HepG2 (cell line): ENCODE data around the gene CHD9. TPM values are rescaled to one million over a fixed set of nuclear protein-coding genes. Genes with fewer than 3 reads are reported as not detected.
A peak's percentile ranks its signal among the peaks of the same experiment; 100 is the strongest.

ENCODE experiments used
- ATAC-seq: fragments of 200-7000 bp; cut with Tn5 transposase; 3 replicates; pipeline ENCODE4 v1.9.1; 2020; ENCODE audit warnings: mild to moderate bottlenecking, moderate library complexity
- BruUV-seq: library from RNA; stranded (reverse); fragments of 400-500 nt; replicated peaks from 2 replicates; lab custom pipeline; 2021; lab: Mats Ljungman, UMichigan
- CTCF ChIA-PET: fragments of 300-600 bp; formaldehyde crosslinking; extraction: SDS; loops from one replicate; lab custom pipeline; 2021; ENCODE audit warnings: low total read pairs, inconsistent platforms, low intra/inter-chr PET ratio; lab: Yijun Ruan, JAX
- POLR2A ChIA-PET: fragments of 350-600 bp; sonication (Branson Sonifier 250); formaldehyde crosslinking; loops from one replicate; lab custom pipeline; 2020; ENCODE audit warnings: antibody characterized with exemption, inconsistent platforms; lab: Yijun Ruan, JAX
- DNase-seq: peaks from one replicate; pipeline ENCODE4 v3.0.0-alpha.2; 2015; ENCODE audit warnings: low spot score
- FAIRE-seq: peaks from 3 replicates; lab custom pipeline; 2011; peaks lifted over from hg19 to GRCh38; lab: Jason Lieb, UNC
- H2AFZ ChIP-seq: one replicate; pipeline ENCODE4 v1.6.1; 2011; ENCODE audit warnings: low read length, inconsistent platforms
- H3K27ac ChIP-seq: fragments of 300-600 bp; 3 replicates; pipeline ENCODE4 v1.8.0; 2011; ENCODE audit warnings: mixed run types, mild to moderate bottlenecking, mixed read lengths, low read length, inconsistent platforms; ENCODE audit not compliant: insufficient read depth; ENCODE audit errors: extremely low read length
- H3K27me3 ChIP-seq, 2 experiments: fragments of 200-600 bp in 1 of 2; 2 replicates in 1 of 2; 3 replicates in 1 of 2; pipeline versions ENCODE4 v1.6.0 to v1.8.0; 2011; ENCODE audit warnings: low read length in 2 of 2, mild to moderate bottlenecking in 2 of 2, moderate library complexity in 2 of 2, inconsistent platforms in 1 of 2; ENCODE audit not compliant: insufficient read depth in 2 of 2, control insufficient read depth in 1 of 2
- H3K36me3 ChIP-seq, 2 experiments: fragments of 200-600 bp in 1 of 2; replicated peaks in 1 of 2; 2 replicates in 1 of 2; 3 replicates in 1 of 2; pipeline versions ENCODE4 v1.5.1 to v1.8.0; 2011; ENCODE audit warnings: low read length in 2 of 2, inconsistent platforms in 1 of 2; ENCODE audit not compliant: insufficient read depth in 2 of 2, control insufficient read depth in 1 of 2
- H3K4me1 ChIP-seq: 2 replicates; pipeline ENCODE4 v1.5.1; 2012; ENCODE audit warnings: low read length, inconsistent platforms; ENCODE audit not compliant: insufficient read depth
- H3K4me2 ChIP-seq: 2 replicates; pipeline ENCODE4 v1.6.0; 2011; ENCODE audit warnings: low read depth, low read length, inconsistent platforms
- H3K4me3 ChIP-seq, 3 experiments: fragments of 200-600 bp in 1 of 3; sonication (generic), shearing (Covaris generic) in 1 of 3; replicated peaks in 1 of 3; 2 replicates each; pipeline ENCODE4 v1.5.1; 2011 to 2016; ENCODE audit warnings: low read length in 3 of 3, inconsistent platforms in 2 of 3, low read depth in 2 of 3, mild to moderate bottlenecking in 2 of 3, control low read depth in 1 of 3, mixed read lengths in 1 of 3; ENCODE audit not compliant: insufficient read depth in 1 of 3
- H3K79me2 ChIP-seq: one replicate; pipeline ENCODE4 v1.6.1; 2011; ENCODE audit warnings: low read length, inconsistent platforms; ENCODE audit not compliant: insufficient read depth
- H3K9ac ChIP-seq: 2 replicates; pipeline ENCODE4 v1.6.0; 2011; ENCODE audit warnings: mild to moderate bottlenecking, low read depth, low read length, inconsistent platforms; ENCODE audit not compliant: insufficient read depth
- H3K9me3 ChIP-seq: 2 replicates; pipeline ENCODE4 v1.5.1; 2012; ENCODE audit warnings: mild to moderate bottlenecking, low read length
- H4K20me1 ChIP-seq: 2 replicates; pipeline ENCODE4 v1.6.0; 2011; ENCODE audit warnings: inconsistent platforms, mild to moderate bottlenecking, low read length, moderate library complexity; ENCODE audit not compliant: insufficient read depth
- ATF3 ChIP-seq: sonication (generic); formaldehyde crosslinking; IDR thresholded peaks from 2 replicates; pipeline ENCODE4 v1.4.0; 2020; ENCODE audit warnings: missing genetic modification reagents
- ESRRA ChIP-seq: sonication (generic); formaldehyde crosslinking; IDR thresholded peaks from 2 replicates; pipeline ENCODE4 v1.5.1; 2020; ENCODE audit warnings: mild to moderate bottlenecking, low read depth, missing genetic modification reagents
- GABPB1 ChIP-seq: IDR thresholded peaks from 2 replicates; pipeline ENCODE4 v1.6.1; 2016; ENCODE audit warnings: mild to moderate bottlenecking, missing genetic modification reagents, moderate library complexity, missing compliant biosample characterization
- MTERF4 ChIP-seq: sonication (generic); formaldehyde crosslinking; IDR thresholded peaks from 2 replicates; pipeline ENCODE4 v1.8.0; 2023; ENCODE audit warnings: mild to moderate bottlenecking, missing genetic modification reagents
- POLR2AphosphoS5 ChIP-seq: IDR thresholded peaks from 2 replicates; pipeline ENCODE4 v1.6.1; 2012; ENCODE audit warnings: low read depth, low read length
- ZBTB8A ChIP-seq: sonication (generic); formaldehyde crosslinking; IDR thresholded peaks from 2 replicates; pipeline ENCODE4 v1.4.0; 2020; ENCODE audit warnings: mild to moderate bottlenecking, low read depth, missing genetic modification reagents, borderline replicate concordance
- ZSCAN12 ChIP-seq: sonication (generic); formaldehyde crosslinking; IDR thresholded peaks from 2 replicates; pipeline ENCODE4 v1.9.0; 2021; ENCODE audit warnings: mild to moderate bottlenecking, missing genetic modification reagents
- WGBS: methylation state at CpG from one replicate; pipeline ENCODE4 v1.1.6; 2017; ENCODE audit warnings: low lambda C conversion rate; 5-methylcytosine and 5-hydroxymethylcytosine counted together
- in situ Hi-C: cut with HindIII; loops from 2 replicates; pipeline ENCODE4 v1.10.0; 2017; ENCODE audit warnings: low pct_unique_long_range_greater_than_20kb; ENCODE audit not compliant: extremely low pct_ligation_motif_present
- intact Hi-C: fragments of 100-400 bp; cut with micrococcal nuclease; formaldehyde crosslinking; loops from one replicate; pipeline ENCODE4 v1.10.0; 2022; ENCODE audit not compliant: unreplicated experiment
- polyA plus RNA-seq, 8 experiments: library from polyadenylated mRNA; depleted of rRNA in 3 of 8; stranded (reverse) in 7 of 8; unstranded in 1 of 8; fragments of >200 nt; fragmentation: Illumina TruSeq in 4 of 8; extraction: Trizol in 4 of 8; gene quantifications; 2 replicates each; pipeline versions ENCODE4 v1.2.1 to v1.2.3, GENCODE V29; 2011 to 2016; ENCODE audit warnings: low read depth in 4 of 8, missing spikeins in 1 of 8, mixed read lengths in 1 of 8; ENCODE audit not compliant: insufficient read depth in 1 of 8
- total RNA-seq, 5 experiments: library from RNA; depleted of rRNA; stranded (reverse); fragments of >200 nt; fragmentation: Illumina TruSeq; extraction: Trizol; gene quantifications; 2 replicates each; pipeline ENCODE4 v1.2.3, GENCODE V29; 2016; ENCODE audit warnings: low read depth in 1 of 5

Gene CHD9
- total and polyA plus RNA-seq, 2 of the 13 experiments (the other 11 are each of a cell fraction or from before 2014, with no cell fraction given) = 23.4 to 27.7 TPM

- intact Hi-C loops (no loop called here), in situ Hi-C loops (no loop called here)
- FAIRE-seq = no peak
- ChIA-PET CTCF (no interaction called here), POLR2A (no interaction called here)
- no peak overlapping the region for H2AFZ ChIP-seq
- no peak overlapping the region for H3K4me3 ChIP-seq
- no peaks in the 10 kb centered on the region for H4K20me1 ChIP-seq
- H3K4me1 ChIP-seq = no peaks in the 10 kb centered on the region
- TF ChIP-seq ESRRA (CRISPR knock-in tag) (no peak), ZSCAN12 (CRISPR knock-in tag) (no peak), MTERF4 (CRISPR knock-in tag) (no peak), ZBTB8A (CRISPR knock-in tag) (no peak), GABPB1 (no peak), POLR2AphosphoS5 (no peak), ATF3 (CRISPR knock-in tag) (no peak)
- no TSS peak for BruUV-seq
- H3K9ac ChIP-seq = no peak overlapping the region
- no peaks in the 10 kb centered on the region for H3K36me3 ChIP-seq
- peak; percentile 67 for ATAC-seq
- peaks cover 7% of the 10 kb centered on the region for H3K9me3 ChIP-seq
- no peak overlapping the region for H3K27ac ChIP-seq
- H3K79me2 ChIP-seq = no peaks in the 10 kb centered on the region
- 24% methylated on average over 11 of the region's 11 CpGs for WGBS
- no peak overlapping the region for H3K4me2 ChIP-seq
- no peak for DNase-seq
- H3K27me3 ChIP-seq = peaks cover 10 to 33% of the 10 kb centered on the region in 2 experiments; a peak in 3 of 5 replicates
Measured at GRCh38 chr16:53355064-53355463, 300.3 kb downstream of the CHD9 start.
